IMR-90 (cell line): ENCODE measurements around the gene MRGPRD. TPM values are rescaled to one million over a fixed set of nuclear protein-coding genes. Genes with fewer than 3 reads are reported as not detected.

Source experiments
- ATAC-seq: fragments of 200-7000 bp; cut with Tn5 transposase; 2 replicates; pipeline ENCODE4 v1.9.1; 2020; ENCODE audit warnings: low read depth, mild to moderate bottlenecking, moderate library complexity
- BruUV-seq: library from RNA; stranded (reverse); fragments of 400-500 nt; replicated peaks from 2 replicates; lab custom pipeline; 2021; lab: Mats Ljungman, UMichigan
- CTCF ChIA-PET: fragments of 300-600 bp; formaldehyde crosslinking; extraction: SDS; loops from one replicate; lab custom pipeline; 2021; ENCODE audit warnings: antibody characterized with exemption; lab: Yijun Ruan, JAX
- POLR2A ChIA-PET: fragments of 300-600 bp; sonication (Branson Sonifier 250); formaldehyde crosslinking; loops from one replicate; lab custom pipeline; 2022; ENCODE audit warnings: antibody characterized with exemption; ENCODE audit not compliant: unreplicated experiment; lab: Charles Lee
- DNase-seq: peaks from one replicate; pipeline ENCODE4 v3.0.0; 2013
- H2AFZ ChIP-seq: replicated peaks from 2 replicates; pipeline ENCODE3; 2013; ENCODE audit warnings: low read length, mild to moderate bottlenecking; ENCODE audit not compliant: poor library complexity
- H2AK5ac ChIP-seq: 2 replicates; pipeline ENCODE4 v1.6.1; 2013; ENCODE audit warnings: low read depth, low read length, inconsistent platforms
- H2AK9ac ChIP-seq: replicated peaks from 2 replicates; pipeline ENCODE3; 2013; ENCODE audit warnings: mild to moderate bottlenecking, low read depth, low read length, moderate library complexity; ENCODE audit not compliant: poor library complexity
- H2BK120ac ChIP-seq: 2 replicates; pipeline ENCODE4 v1.6.1; 2013; ENCODE audit warnings: low read depth, low read length, inconsistent platforms
- H2BK15ac ChIP-seq: 3 replicates; pipeline ENCODE4 v1.6.1; 2013; ENCODE audit warnings: low read depth, low read length, inconsistent platforms
- H2BK20ac ChIP-seq: 2 replicates; pipeline ENCODE4 v1.6.1; 2013; ENCODE audit warnings: low read depth, mild to moderate bottlenecking, inconsistent platforms, low read length, moderate library complexity
- H2BK5ac ChIP-seq: 2 replicates; pipeline ENCODE4 v1.6.1; 2013; ENCODE audit warnings: mild to moderate bottlenecking, low read depth, low read length, inconsistent platforms; ENCODE audit not compliant: poor library complexity, severe bottlenecking
- H3K14ac ChIP-seq: replicated peaks from 2 replicates; pipeline ENCODE4 v1.6.1; 2013; ENCODE audit warnings: low read depth, low read length, inconsistent platforms
- H3K18ac ChIP-seq: 2 replicates; pipeline ENCODE4 v1.6.1; 2013; ENCODE audit warnings: low read depth, low read length, control low read depth
- H3K23ac ChIP-seq: 2 replicates; pipeline ENCODE4 v1.6.1; 2013; ENCODE audit warnings: low read depth, low read length, inconsistent platforms
- H3K27ac ChIP-seq: 2 replicates; pipeline ENCODE4 v1.5.1; 2013; ENCODE audit warnings: mild to moderate bottlenecking, control low read depth, low read length; ENCODE audit not compliant: insufficient read depth
- H3K27me3 ChIP-seq: 2 replicates; pipeline ENCODE4 v1.6.1; 2013; ENCODE audit warnings: low read length; ENCODE audit not compliant: control insufficient read depth, insufficient read depth
- H3K36me3 ChIP-seq: 2 replicates; pipeline ENCODE4 v1.6.1; 2013; ENCODE audit warnings: low read length, mixed read lengths; ENCODE audit not compliant: control insufficient read depth, insufficient read depth
- H3K4ac ChIP-seq: 2 replicates; pipeline ENCODE4 v1.6.1; 2013; ENCODE audit warnings: low read depth, low read length, inconsistent platforms
- H3K4me1 ChIP-seq: 2 replicates; pipeline ENCODE4 v1.6.1; 2013; ENCODE audit warnings: low read length, mixed read lengths; ENCODE audit not compliant: control insufficient read depth, insufficient read depth
- H3K4me2 ChIP-seq: 2 replicates; pipeline ENCODE4 v1.6.1; 2013; ENCODE audit warnings: low read depth, mild to moderate bottlenecking, control low read depth, low read length, moderate library complexity
- H3K4me3 ChIP-seq: 2 replicates; pipeline ENCODE4 v1.5.1; 2013; ENCODE audit warnings: low read depth, mild to moderate bottlenecking, control low read depth, low read length, moderate library complexity; ENCODE audit not compliant: insufficient read depth
- H3K56ac ChIP-seq: 2 replicates; pipeline ENCODE4 v1.6.1; 2013; ENCODE audit warnings: low read length, inconsistent platforms; ENCODE audit not compliant: insufficient read depth; ENCODE audit errors: extremely low read depth
- H3K79me1 ChIP-seq, 2 experiments: 2 replicates each; pipeline ENCODE4 v1.6.1; 2013; ENCODE audit warnings: low read length in 2 of 2, inconsistent platforms in 1 of 2, low read depth in 1 of 2
- H3K9ac ChIP-seq: 2 replicates; pipeline ENCODE4 v1.6.1; 2013; ENCODE audit warnings: low read depth, low read length, control low read depth
- H3K9me1 ChIP-seq: 2 replicates; pipeline ENCODE4 v1.6.1; 2013; ENCODE audit warnings: low read length, inconsistent platforms; ENCODE audit not compliant: insufficient read depth
- H3K9me3 ChIP-seq: 2 replicates; pipeline ENCODE4 v1.6.1; 2013; ENCODE audit warnings: low read length; ENCODE audit not compliant: control insufficient read depth, insufficient read depth
- H4K20me1 ChIP-seq: 2 replicates; pipeline ENCODE4 v1.6.1; 2013; ENCODE audit warnings: low read length, inconsistent platforms; ENCODE audit not compliant: insufficient read depth
- H4K5ac ChIP-seq: 2 replicates; pipeline ENCODE4 v1.6.1; 2013; ENCODE audit warnings: mild to moderate bottlenecking, low read depth, low read length, control low read depth
- H4K8ac ChIP-seq, 2 experiments: 2 replicates each; pipeline ENCODE4 v1.6.1; 2013; ENCODE audit warnings: low read depth in 2 of 2, low read length in 2 of 2, control low read depth in 1 of 2, inconsistent platforms in 1 of 2
- H4K91ac ChIP-seq: 2 replicates; pipeline ENCODE4 v1.6.1; 2013; ENCODE audit warnings: low read depth, low read length, inconsistent platforms; ENCODE audit not compliant: insufficient read depth
- BHLHE40 ChIP-seq: fragments of 150-350 bp; IDR thresholded peaks from 2 replicates; pipeline ENCODE4 v1.6.1; 2016; ENCODE audit warnings: mild to moderate bottlenecking, low read depth, low read length
- MAFK ChIP-seq: IDR thresholded peaks from 2 replicates; pipeline ENCODE4 v1.6.1; 2012; ENCODE audit warnings: low read depth, low read length, improper control_type of control experiment
- NFE2L2 ChIP-seq: fragments of 150-350 bp; IDR thresholded peaks from 2 replicates; pipeline ENCODE4 v1.6.1; 2016; ENCODE audit warnings: low read depth, mild to moderate bottlenecking, low read length
- RCOR1 ChIP-seq: IDR thresholded peaks from 2 replicates; pipeline ENCODE4 v1.6.1; 2012; ENCODE audit warnings: mild to moderate bottlenecking, low read length, improper control_type of control experiment; ENCODE audit not compliant: insufficient replicate concordance
- WGBS, 2 experiments: methylation state at CpG; one replicate each; pipeline versions ENCODE4 v1.1.5 to v1.1.7; 2013; ENCODE audit warnings: missing lambda C conversion rate in 2 of 2; ENCODE audit not compliant: insufficient read length in 1 of 2; ENCODE audit errors: extremely low coverage in 2 of 2; 5-methylcytosine and 5-hydroxymethylcytosine counted together
- dilution Hi-C: fragments of 300-500 bp; cut with HindIII; formaldehyde crosslinking; loops from one replicate; pipeline ENCODE4 v1.14.3; 2018; ENCODE audit warnings: low sequenced_read_pairs; ENCODE audit not compliant: unreplicated experiment
- in situ Hi-C: fragments of 300-500 bp; cut with MboI; formaldehyde crosslinking; loops from 3 replicates; pipeline ENCODE4 v1.14.3; 2019; ENCODE audit warnings: low sequenced_read_pairs, inconsistent platforms, mixed read lengths
- intact Hi-C: fragments of 100-400 bp; cut with micrococcal nuclease; formaldehyde crosslinking; loops from 2 replicates; pipeline ENCODE4 v1.10.0; 2022
- polyA plus RNA-seq, 3 experiments: library from polyadenylated mRNA; depleted of rRNA; stranded (reverse); fragments of >200 nt; gene quantifications; 2 replicates each; pipeline ENCODE4 v1.2.3, GENCODE V29; 2012; ENCODE audit warnings: low replicate concordance in 1 of 3
- total RNA-seq: library from RNA; depleted of rRNA; stranded (reverse); fragments of >200 nt; gene quantifications from 2 replicates; pipeline ENCODE4 v1.2.3, GENCODE V29; 2012

Gene MRGPRD
- total and polyA plus RNA-seq, 2 of the 4 experiments (the other 2 are of a cell fraction) = not detected

- Histone ChIP-seq H3K14ac (no peak overlapping the region), H2AK5ac (no peak overlapping the region), H3K9me3 (peaks cover 4% of the 10 kb centered on the region; the same call in 1 of the 2 replicates), H4K5ac (no peak overlapping the region), H3K4ac (no peak overlapping the region), H3K36me3 (no peaks in the 10 kb centered on the region), H2AK9ac (no peak overlapping the region), H3K23ac (no peak overlapping the region), H3K27ac (no peak overlapping the region), H4K20me1 (no peaks in the 10 kb centered on the region), H3K4me2 (no peak overlapping the region), H3K4me1 (no peaks in the 10 kb centered on the region), H3K56ac (no peak overlapping the region), H4K91ac (no peak overlapping the region), H3K18ac (no peak overlapping the region), H3K9ac (no peak overlapping the region), H2AFZ (no peak overlapping the region), H3K9me1 (no peaks in the 10 kb centered on the region), H2BK15ac (no peak overlapping the region), H3K79me1 (no peaks in the 10 kb centered on the region), H2BK120ac (no peak overlapping the region), H3K4me3 (no peak overlapping the region), H3K27me3 (peaks cover 44% of the 10 kb centered on the region), H2BK20ac (no peak overlapping the region), H2BK5ac (no peak overlapping the region), H4K8ac (no peak overlapping the region)
- POLR2A ChIA-PET = no interaction called here
- WGBS, 2 experiments = 83% methylated on average over 1 of the region's 15 CpGs; no CpG with 5 or more reads in 1 of the 2 experiments
- dilution Hi-C loops = no loop called here
- CTCF ChIA-PET = interaction anchor here (0.8 kb wide), 2 partner anchors 9 to 16 kb away, joined by 3 read pairs; no protein-coding TSS in a partner anchor
- no peak for ATAC-seq
- TF ChIP-seq RCOR1 (no peak), NFE2L2 (no peak), MAFK (no peak), BHLHE40 (no peak)
- in situ Hi-C loops = no loop called here
- BruUV-seq = no TSS peak
- no peak for DNase-seq
- intact Hi-C loops = no loop called here
Observed at GRCh38 chr11:68965901-68966853, 14.6 kb downstream of the MRGPRD start.
